RWPE1 (cell line): ENCODE data around the gene ASTN2.

Experiments used
- CTCF ChIA-PET: fragments of 350-600 bp; sonication (Branson Sonifier 250); formaldehyde crosslinking; extraction: SDS; loops from one replicate; lab custom pipeline; 2021; lab: Yijun Ruan, JAX
- POLR2A ChIA-PET: fragments of 400-600 bp; formaldehyde crosslinking; extraction: SDS; loops from one replicate; lab custom pipeline; 2020; ENCODE audit warnings: antibody characterized with exemption; ENCODE audit not compliant: low non-redundant PET; lab: Yijun Ruan, JAX
- DNase-seq: peaks from one replicate; pipeline ENCODE4 v3.0.0; 2012; ENCODE audit warnings: low spot score
- H3K27ac ChIP-seq: fragments of 450-650 bp; 2 replicates; pipeline ENCODE4 v1.5.1; 2017
- TF ChIP-seq, protein P1 (sequence below): fragments of 450-650 bp; conservative IDR thresholded peaks from 2 replicates; pipeline ENCODE4 v1.5.1; 2017; ENCODE audit warnings: low read depth, mild to moderate bottlenecking

ASTN2 gene

GRCh38 chr9:116465576-116466270, 949.1 kb downstream of the ASTN2 start:
- no peak overlapping the region for H3K27ac ChIP-seq
- POLR2A ChIA-PET, result no interaction called here
- CTCF ChIA-PET, result no interaction called here
- TF ChIP-seq, protein P1, sequence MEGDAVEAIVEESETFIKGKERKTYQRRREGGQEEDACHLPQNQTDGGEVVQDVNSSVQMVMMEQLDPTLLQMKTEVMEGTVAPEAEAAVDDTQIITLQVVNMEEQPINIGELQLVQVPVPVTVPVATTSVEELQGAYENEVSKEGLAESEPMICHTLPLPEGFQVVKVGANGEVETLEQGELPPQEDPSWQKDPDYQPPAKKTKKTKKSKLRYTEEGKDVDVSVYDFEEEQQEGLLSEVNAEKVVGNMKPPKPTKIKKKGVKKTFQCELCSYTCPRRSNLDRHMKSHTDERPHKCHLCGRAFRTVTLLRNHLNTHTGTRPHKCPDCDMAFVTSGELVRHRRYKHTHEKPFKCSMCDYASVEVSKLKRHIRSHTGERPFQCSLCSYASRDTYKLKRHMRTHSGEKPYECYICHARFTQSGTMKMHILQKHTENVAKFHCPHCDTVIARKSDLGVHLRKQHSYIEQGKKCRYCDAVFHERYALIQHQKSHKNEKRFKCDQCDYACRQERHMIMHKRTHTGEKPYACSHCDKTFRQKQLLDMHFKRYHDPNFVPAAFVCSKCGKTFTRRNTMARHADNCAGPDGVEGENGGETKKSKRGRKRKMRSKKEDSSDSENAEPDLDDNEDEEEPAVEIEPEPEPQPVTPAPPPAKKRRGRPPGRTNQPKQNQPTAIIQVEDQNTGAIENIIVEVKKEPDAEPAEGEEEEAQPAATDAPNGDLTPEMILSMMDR, result no peak
- no peak for DNase-seq

DNA sequence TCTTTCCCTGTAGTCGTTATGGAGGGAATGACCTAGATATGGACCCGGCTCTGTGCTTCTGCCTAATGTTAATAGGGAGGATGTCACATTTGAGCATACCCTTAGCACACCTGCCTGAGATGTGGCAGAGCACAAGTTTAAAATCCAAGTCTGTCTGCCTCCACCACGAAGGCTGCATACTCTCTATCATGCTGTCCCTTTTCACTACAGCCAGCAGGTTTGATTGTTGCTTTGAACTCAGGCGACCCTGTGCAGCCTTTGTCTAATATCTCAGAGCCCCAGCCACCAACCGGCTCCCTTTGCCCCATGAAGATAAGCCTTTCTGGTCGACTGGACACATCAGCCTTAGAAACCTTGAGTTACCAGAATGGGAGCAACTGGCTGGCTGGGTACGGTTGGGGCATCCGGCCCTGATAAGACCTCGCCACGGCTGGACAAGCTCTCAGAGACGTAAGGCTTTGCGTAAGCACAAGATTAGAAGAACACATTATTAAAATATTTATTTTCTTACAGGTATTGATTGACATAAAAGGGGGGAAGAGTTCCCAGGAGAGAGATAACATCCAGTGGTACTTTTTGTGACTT, 949.8 kb downstream of the ASTN2 start:
- TF ChIP-seq, protein P1, result no peak
- ChIA-PET CTCF (interaction anchor here (0.6 kb wide), 1 partner anchor 65 kb away, joined by 3 read pairs; no protein-coding TSS in a partner anchor), POLR2A (no interaction called here)
- no peak overlapping the region for H3K27ac ChIP-seq
- no peak for DNase-seq

DNA sequence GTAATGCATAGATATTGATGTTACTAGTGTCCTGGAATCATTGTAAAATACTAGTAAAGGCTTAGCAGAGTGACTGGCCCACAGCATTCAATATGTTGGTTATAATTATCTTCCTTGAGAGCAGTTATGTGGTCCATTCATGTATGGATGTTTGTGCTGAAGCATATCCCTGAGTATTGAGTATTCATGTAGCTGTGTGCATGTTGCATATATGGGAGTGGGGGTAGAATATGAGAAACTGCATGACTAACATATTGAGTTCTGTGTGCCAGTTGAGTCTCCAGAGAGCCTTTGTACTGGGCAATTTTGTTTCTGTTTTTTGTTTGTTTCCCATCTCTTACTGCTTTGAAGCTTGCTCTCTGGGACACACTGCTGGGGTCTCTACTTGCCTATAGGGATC, 950.4 kb downstream of the ASTN2 start:
- no peak for DNase-seq
- TF ChIP-seq, protein P1, result no peak
- ChIA-PET POLR2A (no interaction called here), CTCF (interaction anchor here (0.6 kb wide), 1 partner anchor 64 kb away, joined by 3 read pairs; no protein-coding TSS in a partner anchor)
- no peak overlapping the region for H3K27ac ChIP-seq

DNA sequence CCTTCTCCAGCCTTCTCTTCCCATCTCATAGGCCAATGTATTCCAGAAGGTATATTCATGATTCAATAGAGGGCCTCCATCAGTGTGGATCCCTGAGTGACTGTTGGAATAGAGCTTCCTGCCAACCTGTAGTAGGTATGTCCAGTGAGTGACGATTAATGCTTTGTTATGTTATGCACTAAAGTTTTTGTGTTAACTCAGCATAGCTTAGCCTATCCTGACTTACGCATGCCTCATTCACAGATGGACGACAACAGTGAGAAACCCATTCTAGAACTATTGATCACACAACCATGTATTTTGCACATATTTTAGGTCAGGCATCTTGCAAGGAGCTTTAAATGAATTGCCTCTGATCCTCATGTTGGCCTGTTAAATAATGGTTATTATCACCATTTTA, 953.2 kb downstream of the ASTN2 start:
- CTCF ChIA-PET, result no interaction called here
- POLR2A ChIA-PET, result no interaction called here
- H3K27ac ChIP-seq, result no peak overlapping the region
- DNase-seq, result no peak
- TF ChIP-seq, protein P1, result no peak

- DNase-seq, result no peak
- POLR2A ChIA-PET, result no interaction called here
- H3K27ac ChIP-seq, result no peak overlapping the region
- CTCF ChIA-PET, result no interaction called here
- TF ChIP-seq, protein P1, result no peak
Observed at GRCh38 chr9:116460026-116460425, 954.8 kb downstream of the ASTN2 start.

DNA sequence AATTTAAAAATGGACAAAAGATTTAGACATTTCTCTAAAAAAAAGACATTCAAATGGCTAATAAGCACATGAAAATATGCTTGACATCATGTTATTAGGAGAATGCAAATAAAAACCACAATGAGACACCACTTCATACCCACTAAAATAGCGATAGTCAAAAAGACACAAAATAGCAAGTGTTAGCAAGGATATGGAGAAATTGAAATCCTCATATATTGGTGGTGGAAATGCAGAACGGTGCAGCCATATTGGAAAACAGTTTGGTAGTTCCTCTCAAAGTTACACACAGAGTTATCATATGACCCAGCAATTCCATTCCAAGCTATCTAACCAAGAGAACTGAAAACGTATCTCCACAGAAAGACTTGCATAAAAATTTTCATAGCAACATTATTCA, 955.3 kb downstream of the ASTN2 start:
- ChIA-PET CTCF (no interaction called here), POLR2A (no interaction called here)
- DNase-seq, result no peak

More for the DNA sequence above, 955.3 kb downstream of the ASTN2 start:
- H3K27ac ChIP-seq, result no peak overlapping the region
- TF ChIP-seq, protein P1, result no peak
